Lower leg skin (tissue), 4 donors: Measurements from ENCODE around the gene MATN4. TPM values are rescaled to one million over a fixed set of nuclear protein-coding genes. Genes with fewer than 3 reads are reported as not detected.

ENCODE experiments used
- DNase-seq, 2 donors: peaks; one replicate each; pipeline ENCODE4 v3.0.0-alpha.2; 2019; ENCODE audit warnings: low spot score in 2 of 2
- H3K4me3 ChIP-seq: fragments of 200-600 bp; sonication (generic); 2 replicates; pipeline ENCODE4 v1.5.1; 2017; ENCODE audit warnings: mild to moderate bottlenecking, low read depth; ENCODE audit not compliant: poor library complexity, severe bottlenecking
- POLR2A ChIP-seq, 2 donors: fragments of 450-650 bp; IDR thresholded peaks; one replicate each; pipeline ENCODE4 v1.6.1; 2016 to 2017; ENCODE audit warnings: antibody characterized with exemption in 2 of 2, mild to moderate bottlenecking in 1 of 2, moderate library complexity in 1 of 2
- WGBS, 2 donors: methylation state at CpG; one replicate each; pipeline ENCODE4 v1.1.5; 2018; 5-methylcytosine and 5-hydroxymethylcytosine counted together
- intact Hi-C: fragments of 100-400 bp; cut with DNase I; formaldehyde crosslinking; loops from one replicate; pipeline ENCODE4 v1.15.0; 2023; ENCODE audit warnings: low total_unique reads
- total RNA-seq, 4 donors: library from RNA; depleted of rRNA; stranded (reverse); fragments of >200 nt; gene quantifications; one replicate each; pipeline ENCODE4 v1.1.0, GENCODE V29; 2016
- TF ChIP-seq, protein P1 (sequence below), 3 donors: fragments of 450-650 bp; IDR thresholded peaks; one replicate each; pipeline ENCODE4 v1.5.1; 2016; ENCODE audit warnings: antibody characterized with exemption in 3 of 3, mild to moderate bottlenecking in 3 of 3, moderate library complexity in 2 of 3

The MATN4 gene
- total RNA-seq, 4 donors from 2014 or later: 0.61 to 4.5 (median 1.8) TPM

DNA sequence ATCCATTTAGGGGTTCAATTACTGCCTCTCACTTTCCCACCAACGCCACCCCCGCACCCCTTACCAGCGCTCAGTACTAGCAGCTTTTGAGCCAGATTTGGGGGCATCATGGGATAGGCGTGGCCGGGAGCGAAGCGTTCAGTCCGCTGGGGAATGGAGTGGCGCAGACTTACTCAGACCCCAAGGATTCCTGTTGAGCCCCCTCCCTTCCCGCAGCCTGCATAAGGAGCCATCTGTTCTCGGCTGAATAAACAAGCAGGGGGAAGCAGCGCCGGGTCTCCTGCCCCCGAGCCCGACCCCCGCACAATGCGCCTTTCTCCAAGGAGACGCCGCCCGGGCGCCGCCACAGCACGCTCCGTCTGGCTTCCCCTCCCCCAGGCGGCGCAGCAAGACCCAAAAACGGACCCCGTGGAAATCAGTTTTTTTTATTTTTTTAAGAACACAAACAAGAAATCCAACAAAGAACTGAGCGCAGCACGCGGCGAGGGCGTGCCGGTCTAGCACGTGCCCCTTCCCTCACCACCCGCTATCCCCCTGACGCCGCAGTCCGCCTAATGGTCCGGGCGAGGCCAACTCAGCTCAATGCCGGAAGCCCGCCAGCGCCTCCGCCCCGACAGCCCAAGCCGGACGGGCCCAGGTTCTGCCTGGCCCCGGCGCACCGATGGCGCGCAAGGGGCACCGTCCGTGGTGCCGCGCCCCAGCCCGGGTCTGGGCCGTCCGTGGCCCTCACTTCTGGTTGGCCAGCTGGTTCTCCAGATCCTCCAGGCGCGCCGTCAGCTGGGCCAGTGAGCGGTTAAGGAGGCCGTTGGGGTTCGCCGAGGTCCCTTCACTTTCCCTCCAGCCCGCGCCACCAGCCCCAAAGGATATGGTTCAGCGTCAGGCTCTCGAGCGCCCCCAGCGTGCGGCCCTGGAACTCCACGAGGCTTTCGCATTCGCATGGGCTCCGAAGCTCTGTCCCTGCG lies 14.8 kb downstream of the MATN4 start:
- no peak for TF ChIP-seq POLR2A (IDR thresholded peaks at IDR 0.05)
- TF ChIP-seq, protein P1, sequence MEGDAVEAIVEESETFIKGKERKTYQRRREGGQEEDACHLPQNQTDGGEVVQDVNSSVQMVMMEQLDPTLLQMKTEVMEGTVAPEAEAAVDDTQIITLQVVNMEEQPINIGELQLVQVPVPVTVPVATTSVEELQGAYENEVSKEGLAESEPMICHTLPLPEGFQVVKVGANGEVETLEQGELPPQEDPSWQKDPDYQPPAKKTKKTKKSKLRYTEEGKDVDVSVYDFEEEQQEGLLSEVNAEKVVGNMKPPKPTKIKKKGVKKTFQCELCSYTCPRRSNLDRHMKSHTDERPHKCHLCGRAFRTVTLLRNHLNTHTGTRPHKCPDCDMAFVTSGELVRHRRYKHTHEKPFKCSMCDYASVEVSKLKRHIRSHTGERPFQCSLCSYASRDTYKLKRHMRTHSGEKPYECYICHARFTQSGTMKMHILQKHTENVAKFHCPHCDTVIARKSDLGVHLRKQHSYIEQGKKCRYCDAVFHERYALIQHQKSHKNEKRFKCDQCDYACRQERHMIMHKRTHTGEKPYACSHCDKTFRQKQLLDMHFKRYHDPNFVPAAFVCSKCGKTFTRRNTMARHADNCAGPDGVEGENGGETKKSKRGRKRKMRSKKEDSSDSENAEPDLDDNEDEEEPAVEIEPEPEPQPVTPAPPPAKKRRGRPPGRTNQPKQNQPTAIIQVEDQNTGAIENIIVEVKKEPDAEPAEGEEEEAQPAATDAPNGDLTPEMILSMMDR (IDR thresholded peaks at IDR 0.05): peak in 1 of 3 donors; percentile 59

DNA sequence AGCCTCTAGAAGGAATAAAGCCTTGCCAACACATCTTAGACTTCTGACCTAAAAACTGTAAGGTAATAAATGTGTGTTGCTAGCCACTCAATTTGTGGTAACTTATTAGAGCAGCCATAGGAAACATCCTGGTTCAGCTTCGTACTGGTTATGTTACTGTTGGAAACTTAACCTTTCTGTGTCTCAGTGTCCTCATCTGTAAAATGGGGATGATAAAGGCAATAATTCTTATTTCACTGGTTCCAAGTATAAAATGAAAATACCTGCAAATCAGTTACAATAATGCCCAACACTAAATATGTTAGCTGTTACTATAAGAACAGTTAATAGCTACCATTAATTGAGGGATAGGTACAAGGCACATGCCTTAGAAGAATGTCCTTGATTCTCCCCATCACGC lies 15.8 kb downstream of the MATN4 start:
- H3K4me3 ChIP-seq: no peak overlapping the region
- TF ChIP-seq, protein P1 (IDR thresholded peaks at IDR 0.05): no peak
- no peak for TF ChIP-seq POLR2A (IDR thresholded peaks at IDR 0.05)
- 84 to 88% methylated on average over 2 of the region's 2 CpGs for WGBS, 2 donors
- intact Hi-C loops: loop anchor here (10.0 kb wide), 1 partner anchor 278 kb away; no protein-coding TSS in a partner anchor
- no peak for DNase-seq

More for the DNA sequence above, 14.8 kb downstream of the MATN4 start:
- WGBS, 2 donors: 4 to 7% methylated on average over 60 to 79 of the region's 79 CpGs
- DNase-seq: peak; percentile 77 to 97
- intact Hi-C loops: loop anchor here (10.0 kb wide), 1 partner anchor 279 kb away; no protein-coding TSS in a partner anchor
- H3K4me3 ChIP-seq: peak overlapping the region; percentile 35

DNA sequence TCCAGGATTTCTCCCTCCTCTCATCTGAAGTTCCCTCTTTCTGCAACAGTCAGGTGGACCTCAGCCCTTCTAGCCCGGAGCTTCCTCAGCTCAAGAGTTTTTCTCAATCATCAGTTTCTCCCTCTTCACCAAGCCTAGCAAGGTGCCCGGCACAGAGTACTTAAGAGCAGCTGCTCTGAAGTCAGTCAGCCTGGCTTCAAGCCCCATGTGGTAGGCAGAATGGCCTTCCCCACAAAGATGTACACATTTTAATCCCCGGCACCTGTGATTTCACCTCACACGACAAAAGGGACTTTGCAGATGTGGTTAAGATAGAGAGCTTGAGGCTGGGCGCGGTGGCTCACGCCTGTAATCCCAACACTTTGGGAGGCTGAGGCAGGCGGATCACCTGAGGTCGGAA lies 16.6 kb downstream of the MATN4 start:
- intact Hi-C loops: loop anchor here (10.0 kb wide), 1 partner anchor 277 kb away; no protein-coding TSS in a partner anchor
- WGBS, 2 donors: 80 to 82% methylated on average over 9 of the region's 9 CpGs
- H3K4me3 ChIP-seq: no peak overlapping the region
- no peak for TF ChIP-seq POLR2A (IDR thresholded peaks at IDR 0.05)
- TF ChIP-seq, protein P1 (IDR thresholded peaks at IDR 0.05): no peak
- peak in 1 of 2 donors; percentile 84 for DNase-seq

DNA sequence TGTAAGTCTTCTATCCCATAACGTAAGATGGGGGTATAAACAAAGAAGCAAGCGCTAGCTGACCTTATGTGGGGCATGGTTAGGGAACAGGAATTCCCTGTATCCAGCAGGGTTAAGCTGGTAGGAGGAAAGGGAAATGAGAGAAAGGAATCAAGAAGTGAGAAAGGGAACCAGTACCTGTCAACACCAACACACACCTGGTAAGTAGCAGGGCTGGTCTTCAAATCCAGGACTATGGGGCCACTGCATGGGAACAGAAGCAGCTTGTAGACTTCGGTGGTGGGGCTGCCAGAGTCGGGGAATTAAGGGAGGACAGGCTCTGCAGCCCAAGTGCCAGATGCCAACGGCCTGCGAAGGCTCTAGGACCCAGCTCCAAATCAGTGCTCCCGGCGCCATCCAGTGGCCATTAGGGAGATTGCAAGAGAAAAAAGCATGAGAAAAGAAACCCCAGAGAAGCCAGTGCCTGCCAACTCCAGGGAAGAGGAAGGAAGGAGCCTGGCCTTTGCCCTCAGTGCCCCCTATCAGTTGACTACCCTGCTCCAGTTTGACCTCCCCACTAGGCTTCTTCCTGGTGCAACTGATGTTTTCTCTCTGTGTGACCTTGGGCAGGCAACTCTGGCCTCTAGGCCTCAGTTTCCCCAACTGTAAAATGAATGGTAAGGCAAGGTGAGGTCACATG lies 17.3 kb downstream of the MATN4 start:
- 19% methylated on average over 8 of the region's 8 CpGs for WGBS, 2 donors
- H3K4me3 ChIP-seq: no peak overlapping the region
- TF ChIP-seq POLR2A (IDR thresholded peaks at IDR 0.05): no peak
- TF ChIP-seq, protein P1 (IDR thresholded peaks at IDR 0.05): peak in 1 of 3 donors; percentile 87
- intact Hi-C loops: loop anchor here (10.0 kb wide), 1 partner anchor 276 kb away; no protein-coding TSS in a partner anchor
- DNase-seq: peak; percentile 84 to 96

DNA sequence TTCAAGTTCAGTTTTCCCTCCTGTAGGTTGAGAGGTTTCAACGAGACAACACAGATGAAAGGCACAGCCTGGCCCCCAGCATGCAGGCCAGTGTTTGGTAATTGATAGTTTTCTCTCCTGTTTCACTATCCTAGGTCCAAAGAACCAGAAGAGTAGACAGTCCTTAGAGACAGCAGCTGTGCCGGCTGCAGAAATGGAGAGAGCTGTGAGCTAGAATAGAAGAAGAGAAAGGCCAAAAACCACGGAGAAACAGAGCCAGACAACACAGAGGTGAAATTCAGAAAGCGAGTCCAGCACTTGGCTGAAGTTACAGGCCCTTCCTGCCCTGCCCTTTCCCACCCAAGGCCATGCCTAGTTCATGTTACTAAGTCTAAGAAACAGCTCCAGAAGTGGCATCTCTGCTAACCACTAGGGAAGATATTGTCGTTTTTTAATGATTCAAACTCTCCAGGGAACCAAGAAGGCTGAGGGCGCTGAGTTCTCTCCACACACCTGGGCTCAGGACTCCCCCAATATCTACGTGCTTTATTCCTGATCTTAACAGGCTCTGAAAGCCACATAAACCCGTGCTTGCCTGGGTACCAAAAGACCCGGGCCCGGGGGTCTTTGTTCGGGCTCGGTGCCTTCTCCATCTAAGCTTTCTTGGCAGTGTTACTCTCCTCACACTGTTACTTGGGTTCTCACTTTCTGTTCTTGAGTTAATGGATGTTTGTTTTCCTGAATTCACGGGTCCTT lies 18.0 kb downstream of the MATN4 start:
- TF ChIP-seq, protein P1 (IDR thresholded peaks at IDR 0.05): no peak
- no peak for TF ChIP-seq POLR2A (IDR thresholded peaks at IDR 0.05)
- WGBS, 2 donors: 71 to 73% methylated on average over 13 of the region's 13 CpGs
- DNase-seq: peak in 1 of 2 donors; percentile 63
- H3K4me3 ChIP-seq: no peak overlapping the region
- intact Hi-C loops: loop anchor here (10.0 kb wide), 1 partner anchor 275 kb away; no protein-coding TSS in a partner anchor
